K562 (cell line): ENCODE data around the gene HTT-AS. TPM values are rescaled to one million over a fixed set of nuclear protein-coding genes. Genes with fewer than 3 reads are reported as not detected.

Experiments
- CEBPB ChIP-seq: fragments of 450-650 bp; IDR thresholded peaks from 2 replicates; pipeline ENCODE4 v1.6.1; 2016; ENCODE audit warnings: missing genetic modification characterization, missing compliant biosample characterization
- CXXC5 ChIP-seq: fragments of 250-450 bp; sonication (Bioruptor Pico); IDR thresholded peaks from 2 replicates; pipeline ENCODE4 v1.8.0; 2022; ENCODE audit warnings: inconsistent platforms, mild to moderate bottlenecking, moderate library complexity
- DIDO1 ChIP-seq: fragments of 450-650 bp; IDR thresholded peaks from 2 replicates; pipeline ENCODE4 v1.6.1; 2016; ENCODE audit warnings: low read depth, missing biosample characterization, missing genetic modification characterization
- ESRRA ChIP-seq: fragments of 450-650 bp; IDR thresholded peaks from 2 replicates; pipeline ENCODE4 v1.6.1; 2014; ENCODE audit warnings: low read depth, mild to moderate bottlenecking, moderate library complexity, borderline replicate concordance
- FOSL1 ChIP-seq: fragments of 200-800 bp; sonication (Bioruptor generic); conservative IDR thresholded peaks from 2 replicates; pipeline ENCODE4 v1.6.1; 2016; ENCODE audit warnings: missing genetic modification characterization, missing compliant biosample characterization
- FOXJ2 ChIP-seq: fragments of 200-800 bp; sonication (Bioruptor generic); IDR thresholded peaks from 2 replicates; pipeline ENCODE4 v1.6.1; 2016; ENCODE audit warnings: missing genetic modification characterization, missing compliant biosample characterization
- HIVEP1 ChIP-seq: fragments of 250-450 bp; sonication (Bioruptor Pico); IDR thresholded peaks from 2 replicates; pipeline ENCODE4 v1.4.0; 2020; ENCODE audit warnings: mild to moderate bottlenecking
- KLF10 ChIP-seq: fragments of 250-450 bp; sonication (Bioruptor Pico); IDR thresholded peaks from 2 replicates; pipeline ENCODE4 v1.6.1; 2021; ENCODE audit warnings: matching md5 sums
- MTA2 ChIP-seq: fragments of 450-650 bp; IDR thresholded peaks from 2 replicates; pipeline ENCODE4 v1.6.1; 2016; ENCODE audit warnings: low read depth
- SMARCA4 ChIP-seq: fragments of 450-650 bp; IDR thresholded peaks from 2 replicates; pipeline ENCODE4 v1.6.1; 2016
- STAT5B ChIP-seq: fragments of 250-450 bp; sonication (Bioruptor Pico); IDR thresholded peaks from 2 replicates; pipeline ENCODE4 v1.8.0; 2021; ENCODE audit warnings: mild to moderate bottlenecking, inconsistent platforms
- ZNF3 ChIP-seq: fragments of 250-450 bp; sonication (Bioruptor Pico); IDR thresholded peaks from 2 replicates; pipeline ENCODE4 v1.5.0; 2021; ENCODE audit warnings: mild to moderate bottlenecking, moderate library complexity
- ZNF699 ChIP-seq: fragments of 250-450 bp; sonication (Bioruptor Pico); IDR thresholded peaks from 2 replicates; pipeline ENCODE4 v1.8.0; 2021; ENCODE audit warnings: mild to moderate bottlenecking, moderate library complexity; ENCODE audit not compliant: insufficient replicate concordance
- ZNF778 ChIP-seq: fragments of 450-650 bp; formaldehyde crosslinking; IDR thresholded peaks from 2 replicates; pipeline ENCODE4 v1.4.0; 2020; ENCODE audit warnings: mild to moderate bottlenecking, moderate library complexity
- polyA plus RNA-seq, 8 experiments: library from polyadenylated mRNA; depleted of rRNA in 4 of 8; stranded (reverse) in 5 of 8; unstranded in 3 of 8; fragments of >200 nt; fragmentation: Nextera tagmentation in 2 of 8; fragmentation: Illumina TruSeq in 1 of 8; extraction: Ambion mirVana in 2 of 8; extraction: Trizol in 1 of 8; gene quantifications; 2 replicates each; pipeline versions ENCODE4 v1.2.1 to v1.2.3, GENCODE V29; 2011 to 2014; ENCODE audit warnings: inconsistent platforms in 1 of 8, missing spikeins in 1 of 8
- total RNA-seq, 7 experiments: library from RNA; depleted of rRNA in 6 of 7; stranded (reverse); fragments of >200 nt in 6 of 7; fragmentation: Illumina TruSeq in 2 of 7; extraction: Trizol in 2 of 7; gene quantifications; 2 replicates each; pipeline versions ENCODE4 v1.2.1 to v1.2.3, GENCODE V29; 2011 to 2021; ENCODE audit warnings: low replicate concordance in 1 of 7
- TF ChIP-seq, protein P1 (sequence below): fragments of 250-450 bp; sonication (Bioruptor Pico); IDR thresholded peaks from 2 replicates; pipeline ENCODE4 v1.5.0; 2021; ENCODE audit warnings: mild to moderate bottlenecking, moderate library complexity
- TF ChIP-seq, protein P2 (sequence below), 3 experiments: fragments of 200-800 bp in 1 of 3; fragments of 250-450 bp in 1 of 3; fragments of 450-650 bp in 1 of 3; sonication (Bioruptor Pico) in 1 of 3; sonication (Bioruptor generic) in 1 of 3; formaldehyde crosslinking in 1 of 3; IDR thresholded peaks; 2 replicates each; pipeline versions ENCODE4 v1.6.1 to v1.8.0; 2016 to 2022; ENCODE audit warnings: mild to moderate bottlenecking in 2 of 3, missing genetic modification characterization in 2 of 3, missing compliant biosample characterization in 1 of 3, moderate library complexity in 1 of 3
- TF ChIP-seq, protein P3 (sequence below): sonication (generic); formaldehyde crosslinking; IDR thresholded peaks from 2 replicates; pipeline ENCODE4 v1.8.1; 2022; ENCODE audit warnings: missing genetic modification reagents
- TF ChIP-seq, protein P4 (sequence below): fragments of 450-650 bp; IDR thresholded peaks from 2 replicates; pipeline ENCODE4 v1.6.1; 2016; ENCODE audit warnings: borderline replicate concordance

The HTT-AS gene
- total and polyA plus RNA-seq, 9 of the 15 experiments (the other 6 are each of a cell fraction or from before 2014, with no cell fraction given) = not detected

DNA sequence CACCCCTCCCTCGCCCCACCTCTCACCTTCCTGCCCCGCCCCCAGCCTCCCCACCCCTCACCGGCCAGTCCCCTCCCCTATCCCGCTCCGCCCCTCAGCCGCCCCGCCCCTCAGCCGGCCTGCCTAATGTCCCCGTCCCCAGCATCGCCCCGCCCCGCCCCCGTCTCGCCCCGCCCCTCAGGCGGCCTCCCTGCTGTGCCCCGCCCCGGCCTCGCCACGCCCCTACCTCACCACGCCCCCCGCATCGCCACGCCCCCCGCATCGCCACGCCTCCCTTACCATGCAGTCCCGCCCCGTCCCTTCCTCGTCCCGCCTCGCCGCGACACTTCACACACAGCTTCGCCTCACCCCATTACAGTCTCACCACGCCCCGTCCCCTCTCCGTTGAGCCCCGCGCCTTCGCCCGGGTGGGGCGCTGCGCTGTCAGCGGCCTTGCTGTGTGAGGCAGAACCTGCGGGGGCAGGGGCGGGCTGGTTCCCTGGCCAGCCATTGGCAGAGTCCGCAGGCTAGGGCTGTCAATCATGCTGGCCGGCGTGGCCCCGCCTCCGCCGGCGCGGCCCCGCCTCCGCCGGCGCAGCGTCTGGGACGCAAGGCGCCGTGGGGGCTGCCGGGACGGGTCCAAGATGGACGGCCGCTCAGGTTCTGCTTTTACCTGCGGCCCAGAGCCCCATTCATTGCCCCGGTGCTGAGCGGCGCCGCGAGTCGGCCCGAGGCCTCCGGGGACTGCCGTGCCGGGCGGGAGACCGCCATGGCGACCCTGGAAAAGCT, at the start of gene HTT-AS, which contains the start of gene HTT (continued):
- TF ChIP-seq, protein P1, sequence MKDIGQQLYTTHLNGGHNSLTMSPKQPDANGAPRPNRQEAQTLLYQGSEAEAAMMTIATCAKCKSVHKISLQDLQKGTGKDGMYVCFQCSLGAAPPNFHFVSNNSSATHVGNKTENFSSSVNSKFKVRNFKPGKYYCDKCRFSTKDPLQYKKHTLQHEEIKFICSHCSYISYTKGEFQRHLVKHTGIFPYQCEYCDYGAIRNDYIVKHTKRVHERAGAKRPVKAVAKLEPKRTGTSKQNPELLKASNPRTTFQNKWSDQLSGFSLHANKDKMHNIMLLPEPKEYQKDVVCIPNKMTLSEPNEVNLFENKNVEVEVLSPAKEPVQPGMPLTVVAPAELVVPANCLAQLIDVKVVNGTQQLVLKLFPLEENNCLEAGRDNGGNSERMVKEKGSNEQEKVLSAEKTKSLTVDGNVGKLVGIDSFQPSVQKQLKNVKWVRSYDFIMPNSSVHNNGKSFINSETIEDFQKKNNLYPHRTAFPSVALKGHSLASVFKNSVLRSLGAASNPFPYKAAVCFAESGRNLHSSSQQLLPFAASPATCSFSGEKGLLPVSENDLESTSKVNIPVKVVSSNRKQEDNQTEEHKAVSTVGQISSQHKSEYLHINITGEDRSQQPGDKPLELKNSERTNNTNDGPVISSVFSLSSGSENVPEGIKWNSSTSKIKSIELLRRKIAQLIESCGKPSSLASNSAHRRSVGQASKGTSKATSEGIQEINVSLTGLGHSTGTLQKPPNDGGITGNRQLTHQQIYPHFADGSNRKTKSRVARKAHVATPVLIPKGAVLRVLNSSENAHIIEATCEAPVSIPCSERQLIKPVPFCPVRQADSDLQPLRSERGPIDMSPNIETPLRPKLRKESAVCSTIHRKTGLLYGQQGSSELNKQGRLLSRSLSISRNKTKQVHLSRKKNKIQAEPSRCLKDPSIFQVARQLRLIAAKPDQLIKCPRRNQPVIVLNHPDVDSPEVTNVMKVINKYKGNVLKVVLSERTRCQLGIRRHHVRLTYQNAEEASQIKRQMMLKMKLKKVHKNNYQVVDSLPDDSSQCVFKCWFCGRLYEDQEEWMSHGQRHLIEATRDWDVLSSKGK (CRISPR knock-in tag) = no peak
- TF ChIP-seq, protein P2, sequence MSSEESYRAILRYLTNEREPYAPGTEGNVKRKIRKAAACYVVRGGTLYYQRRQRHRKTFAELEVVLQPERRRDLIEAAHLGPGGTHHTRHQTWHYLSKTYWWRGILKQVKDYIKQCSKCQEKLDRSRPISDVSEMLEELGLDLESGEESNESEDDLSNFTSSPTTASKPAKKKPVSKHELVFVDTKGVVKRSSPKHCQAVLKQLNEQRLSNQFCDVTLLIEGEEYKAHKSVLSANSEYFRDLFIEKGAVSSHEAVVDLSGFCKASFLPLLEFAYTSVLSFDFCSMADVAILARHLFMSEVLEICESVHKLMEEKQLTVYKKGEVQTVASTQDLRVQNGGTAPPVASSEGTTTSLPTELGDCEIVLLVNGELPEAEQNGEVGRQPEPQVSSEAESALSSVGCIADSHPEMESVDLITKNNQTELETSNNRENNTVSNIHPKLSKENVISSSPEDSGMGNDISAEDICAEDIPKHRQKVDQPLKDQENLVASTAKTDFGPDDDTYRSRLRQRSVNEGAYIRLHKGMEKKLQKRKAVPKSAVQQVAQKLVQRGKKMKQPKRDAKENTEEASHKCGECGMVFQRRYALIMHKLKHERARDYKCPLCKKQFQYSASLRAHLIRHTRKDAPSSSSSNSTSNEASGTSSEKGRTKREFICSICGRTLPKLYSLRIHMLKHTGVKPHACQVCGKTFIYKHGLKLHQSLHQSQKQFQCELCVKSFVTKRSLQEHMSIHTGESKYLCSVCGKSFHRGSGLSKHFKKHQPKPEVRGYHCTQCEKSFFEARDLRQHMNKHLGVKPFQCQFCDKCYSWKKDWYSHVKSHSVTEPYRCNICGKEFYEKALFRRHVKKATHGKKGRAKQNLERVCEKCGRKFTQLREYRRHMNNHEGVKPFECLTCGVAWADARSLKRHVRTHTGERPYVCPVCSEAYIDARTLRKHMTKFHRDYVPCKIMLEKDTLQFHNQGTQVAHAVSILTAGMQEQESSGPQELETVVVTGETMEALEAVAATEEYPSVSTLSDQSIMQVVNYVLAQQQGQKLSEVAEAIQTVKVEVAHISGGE (CRISPR knock-in tag; IDR thresholded peaks at IDR 0.05) = no peak
- no peak for TF ChIP-seq SMARCA4
- no peak for TF ChIP-seq MTA2
- TF ChIP-seq ZNF699 (CRISPR knock-in tag) = no peak
- no peak for TF ChIP-seq ESRRA
- peak; percentile 91 for TF ChIP-seq CXXC5 (CRISPR knock-in tag)
- no peak for TF ChIP-seq HIVEP1 (CRISPR knock-in tag)
- TF ChIP-seq STAT5B (CRISPR knock-in tag) = no peak
- no peak for TF ChIP-seq FOSL1
- no peak for TF ChIP-seq ZNF3
- TF ChIP-seq DIDO1 (tag) = no peak
- TF ChIP-seq, protein P3, sequence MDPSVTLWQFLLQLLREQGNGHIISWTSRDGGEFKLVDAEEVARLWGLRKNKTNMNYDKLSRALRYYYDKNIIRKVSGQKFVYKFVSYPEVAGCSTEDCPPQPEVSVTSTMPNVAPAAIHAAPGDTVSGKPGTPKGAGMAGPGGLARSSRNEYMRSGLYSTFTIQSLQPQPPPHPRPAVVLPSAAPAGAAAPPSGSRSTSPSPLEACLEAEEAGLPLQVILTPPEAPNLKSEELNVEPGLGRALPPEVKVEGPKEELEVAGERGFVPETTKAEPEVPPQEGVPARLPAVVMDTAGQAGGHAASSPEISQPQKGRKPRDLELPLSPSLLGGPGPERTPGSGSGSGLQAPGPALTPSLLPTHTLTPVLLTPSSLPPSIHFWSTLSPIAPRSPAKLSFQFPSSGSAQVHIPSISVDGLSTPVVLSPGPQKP = no peak
- TF ChIP-seq ZNF778 (CRISPR knock-in tag) = no peak
- TF ChIP-seq, protein P4, sequence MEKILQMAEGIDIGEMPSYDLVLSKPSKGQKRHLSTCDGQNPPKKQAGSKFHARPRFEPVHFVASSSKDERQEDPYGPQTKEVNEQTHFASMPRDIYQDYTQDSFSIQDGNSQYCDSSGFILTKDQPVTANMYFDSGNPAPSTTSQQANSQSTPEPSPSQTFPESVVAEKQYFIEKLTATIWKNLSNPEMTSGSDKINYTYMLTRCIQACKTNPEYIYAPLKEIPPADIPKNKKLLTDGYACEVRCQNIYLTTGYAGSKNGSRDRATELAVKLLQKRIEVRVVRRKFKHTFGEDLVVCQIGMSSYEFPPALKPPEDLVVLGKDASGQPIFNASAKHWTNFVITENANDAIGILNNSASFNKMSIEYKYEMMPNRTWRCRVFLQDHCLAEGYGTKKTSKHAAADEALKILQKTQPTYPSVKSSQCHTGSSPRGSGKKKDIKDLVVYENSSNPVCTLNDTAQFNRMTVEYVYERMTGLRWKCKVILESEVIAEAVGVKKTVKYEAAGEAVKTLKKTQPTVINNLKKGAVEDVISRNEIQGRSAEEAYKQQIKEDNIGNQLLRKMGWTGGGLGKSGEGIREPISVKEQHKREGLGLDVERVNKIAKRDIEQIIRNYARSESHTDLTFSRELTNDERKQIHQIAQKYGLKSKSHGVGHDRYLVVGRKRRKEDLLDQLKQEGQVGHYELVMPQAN = peak; percentile 47; the same call in 1 of the 2 replicates
- TF ChIP-seq KLF10 (CRISPR knock-in tag) = no peak
- no peak for TF ChIP-seq CEBPB (tag)
- TF ChIP-seq FOXJ2 (tag) = no peak
